ENCODE data around the gene LGR5. TPM values are rescaled to one million over a fixed set of nuclear protein-coding genes. Genes with fewer than 3 reads are reported as not detected.

Gene LGR5
- total RNA-seq, 6 experiments from 2014 or later: not detected

DNA sequence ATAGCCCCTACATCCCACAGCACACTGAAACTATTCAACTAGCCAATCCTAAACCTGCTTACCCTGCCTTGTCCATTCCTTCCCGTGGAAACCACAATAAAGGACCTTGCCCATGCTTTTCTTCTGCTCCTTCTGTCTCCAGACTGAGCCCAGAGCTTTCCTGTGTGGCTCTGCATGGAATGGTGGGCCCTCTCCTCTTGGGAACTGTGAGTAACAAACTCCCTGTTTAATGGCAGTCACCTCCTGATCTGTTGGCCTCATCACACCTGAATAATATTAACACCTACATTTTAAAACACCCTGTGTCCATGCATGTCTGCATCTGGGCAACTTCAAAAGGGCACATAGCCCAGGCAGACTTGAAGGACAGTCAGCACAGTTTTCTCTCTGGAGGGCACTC lies 12.4 kb downstream of the LGR5 start:
- TF ChIP-seq, protein P1, sequence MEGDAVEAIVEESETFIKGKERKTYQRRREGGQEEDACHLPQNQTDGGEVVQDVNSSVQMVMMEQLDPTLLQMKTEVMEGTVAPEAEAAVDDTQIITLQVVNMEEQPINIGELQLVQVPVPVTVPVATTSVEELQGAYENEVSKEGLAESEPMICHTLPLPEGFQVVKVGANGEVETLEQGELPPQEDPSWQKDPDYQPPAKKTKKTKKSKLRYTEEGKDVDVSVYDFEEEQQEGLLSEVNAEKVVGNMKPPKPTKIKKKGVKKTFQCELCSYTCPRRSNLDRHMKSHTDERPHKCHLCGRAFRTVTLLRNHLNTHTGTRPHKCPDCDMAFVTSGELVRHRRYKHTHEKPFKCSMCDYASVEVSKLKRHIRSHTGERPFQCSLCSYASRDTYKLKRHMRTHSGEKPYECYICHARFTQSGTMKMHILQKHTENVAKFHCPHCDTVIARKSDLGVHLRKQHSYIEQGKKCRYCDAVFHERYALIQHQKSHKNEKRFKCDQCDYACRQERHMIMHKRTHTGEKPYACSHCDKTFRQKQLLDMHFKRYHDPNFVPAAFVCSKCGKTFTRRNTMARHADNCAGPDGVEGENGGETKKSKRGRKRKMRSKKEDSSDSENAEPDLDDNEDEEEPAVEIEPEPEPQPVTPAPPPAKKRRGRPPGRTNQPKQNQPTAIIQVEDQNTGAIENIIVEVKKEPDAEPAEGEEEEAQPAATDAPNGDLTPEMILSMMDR (IDR thresholded peaks at IDR 0.05): no peak
- H3K27me3 Mint-ChIP-seq (ENCODE audit: insufficient read depth): peaks cover 30% of the 10 kb centered on the region
- H3K36me3 Mint-ChIP-seq (ENCODE audit: low read depth): no peaks in the 10 kb centered on the region

DNA sequence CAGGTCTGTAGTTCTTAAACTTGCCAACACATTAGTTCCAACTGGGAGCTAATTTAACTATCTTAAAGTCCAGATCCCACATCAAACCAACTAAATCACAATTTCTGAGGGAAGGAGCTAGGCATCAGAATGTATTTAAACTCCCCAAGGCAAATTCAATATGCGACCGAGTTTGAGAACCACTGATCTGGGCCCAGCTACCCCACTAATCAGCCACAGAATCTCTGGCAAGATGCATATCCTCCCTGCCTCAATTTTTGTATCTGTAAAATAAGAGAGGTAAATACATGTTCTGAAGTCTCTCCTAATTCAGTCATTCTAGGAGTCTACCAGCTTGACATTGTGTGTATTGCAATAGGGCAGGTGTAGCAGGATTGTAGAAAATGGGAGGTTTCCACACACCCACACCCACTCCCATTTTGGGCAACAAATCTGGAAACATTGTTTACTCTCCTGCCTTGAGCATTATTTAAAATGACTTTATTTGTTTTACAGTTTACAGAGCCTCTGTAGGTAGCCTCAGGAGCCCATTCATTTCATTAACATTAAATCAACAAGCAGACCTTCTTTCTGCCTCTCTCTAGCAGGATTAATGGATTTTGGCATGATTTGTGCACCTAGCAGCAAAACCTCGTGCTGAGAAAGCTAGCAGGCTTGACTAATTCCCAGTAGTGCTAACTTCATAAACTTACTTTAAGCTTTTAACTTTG lies 15.6 kb downstream of the LGR5 start:
- Mint-ChIP-seq H3K36me3 (ENCODE audit: low read depth) (no peaks in the 10 kb centered on the region), H3K4me3 (no peak overlapping the region), H3K9me3 (no peaks in the 10 kb centered on the region), H3K4me1 (ENCODE audit: low read depth) (no peaks in the 10 kb centered on the region), H3K27me3 (ENCODE audit: insufficient read depth) (peaks cover 26% of the 10 kb centered on the region), H3K27ac (no peak overlapping the region)
- no peak for DNase-seq
- TF ChIP-seq, protein P1 (IDR thresholded peaks at IDR 0.05): no peak

More for the DNA sequence above, 12.4 kb downstream of the LGR5 start:
- Mint-ChIP-seq H3K27ac (no peak overlapping the region), H3K4me1 (ENCODE audit: low read depth) (no peaks in the 10 kb centered on the region), H3K4me3 (no peak overlapping the region), H3K9me3 (no peaks in the 10 kb centered on the region)
- no peak for DNase-seq

DNA sequence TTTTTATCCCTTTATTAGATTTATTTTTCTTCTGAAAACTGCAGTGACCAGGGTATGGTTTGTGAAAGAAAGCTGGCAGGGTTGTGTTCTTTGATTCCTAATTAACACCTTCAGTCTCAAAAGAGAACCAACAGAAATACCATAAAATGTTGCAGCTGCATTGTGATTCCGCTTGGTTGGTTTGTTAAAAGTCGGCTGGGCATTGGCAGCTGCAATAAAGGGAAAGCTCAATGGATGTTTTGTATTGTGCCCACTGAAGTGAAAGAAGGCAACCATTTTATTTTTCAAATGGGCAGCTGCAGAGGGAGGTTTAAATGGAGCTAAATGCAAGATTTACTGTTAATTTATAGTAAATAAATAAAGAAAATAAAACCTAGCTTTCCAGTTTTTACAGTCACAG lies 16.7 kb downstream of the LGR5 start:
- H3K27me3 Mint-ChIP-seq (ENCODE audit: insufficient read depth): peaks cover 24% of the 10 kb centered on the region

DNA sequence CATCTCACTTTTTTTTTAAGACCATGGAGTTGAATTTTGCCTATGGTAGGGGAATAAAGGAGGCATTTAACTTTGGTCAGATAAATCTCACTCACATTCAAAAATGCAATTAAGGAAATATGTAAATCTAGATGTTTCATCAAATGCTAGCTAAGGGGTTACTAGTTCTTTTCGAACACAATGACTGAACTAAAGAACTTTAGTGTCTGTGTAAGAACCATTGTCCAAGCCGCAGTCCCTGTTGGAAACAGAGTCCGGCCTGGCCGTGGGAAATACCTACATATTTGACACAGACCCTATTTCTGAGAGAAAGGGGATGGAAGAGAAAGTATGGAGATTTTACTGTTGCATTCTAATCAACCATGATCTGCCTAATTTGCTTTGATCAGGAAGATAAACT lies 17.4 kb downstream of the LGR5 start:
- DNase-seq: no peak
- H3K36me3 Mint-ChIP-seq (ENCODE audit: low read depth): no peaks in the 10 kb centered on the region
- no peaks in the 10 kb centered on the region for H3K9me3 Mint-ChIP-seq
- no peak overlapping the region for H3K27ac Mint-ChIP-seq
- TF ChIP-seq, protein P1 (IDR thresholded peaks at IDR 0.05): no peak
- H3K4me1 Mint-ChIP-seq (ENCODE audit: low read depth): no peaks in the 10 kb centered on the region
- no peak overlapping the region for H3K4me3 Mint-ChIP-seq
- H3K27me3 Mint-ChIP-seq (ENCODE audit: insufficient read depth): peaks cover 19% of the 10 kb centered on the region

More for the DNA sequence above, 16.7 kb downstream of the LGR5 start:
- no peaks in the 10 kb centered on the region for H3K4me1 Mint-ChIP-seq (ENCODE audit: low read depth)
- no peak overlapping the region for H3K27ac Mint-ChIP-seq
- H3K36me3 Mint-ChIP-seq (ENCODE audit: low read depth): no peaks in the 10 kb centered on the region
- no peaks in the 10 kb centered on the region for H3K9me3 Mint-ChIP-seq
- DNase-seq: no peak
- H3K4me3 Mint-ChIP-seq: no peak overlapping the region
- TF ChIP-seq, protein P1 (IDR thresholded peaks at IDR 0.05): no peak

DNA sequence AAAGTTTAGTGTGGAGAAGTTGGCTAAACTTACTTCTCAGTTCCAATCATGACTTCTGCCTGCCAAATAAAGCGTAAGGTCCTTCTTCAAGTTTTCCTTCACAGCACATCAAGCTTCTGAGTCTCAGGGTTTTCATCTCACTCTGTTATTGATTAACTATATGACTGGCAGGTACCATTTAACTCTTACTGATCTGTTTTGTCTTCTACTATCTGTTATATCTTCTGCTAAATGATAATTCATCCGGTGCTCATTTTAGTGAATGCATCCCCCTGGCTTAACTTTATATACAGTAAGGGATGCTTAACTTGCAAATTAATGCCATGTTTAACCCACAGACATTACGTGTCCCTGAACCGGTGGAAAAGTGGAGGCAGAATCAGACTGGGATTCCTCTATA lies 20.7 kb downstream of the LGR5 start:
- Mint-ChIP-seq H3K36me3 (ENCODE audit: low read depth) (no peaks in the 10 kb centered on the region), H3K27me3 (ENCODE audit: insufficient read depth) (peaks cover 10% of the 10 kb centered on the region), H3K27ac (no peak overlapping the region), H3K4me1 (ENCODE audit: low read depth) (no peaks in the 10 kb centered on the region), H3K4me3 (no peak overlapping the region), H3K9me3 (no peaks in the 10 kb centered on the region)
- no peak for DNase-seq
- TF ChIP-seq, protein P1 (IDR thresholded peaks at IDR 0.05): no peak
